ENCODE results near the gene GPR55. TPM values are rescaled to one million over a fixed set of nuclear protein-coding genes. Genes with fewer than 3 reads are reported as not detected.
A peak's percentile ranks its signal among the peaks of the same experiment; 100 is the strongest.

GPR55 gene
- total RNA-seq, 1 donor from 2014 or later, result not detected

DNA sequence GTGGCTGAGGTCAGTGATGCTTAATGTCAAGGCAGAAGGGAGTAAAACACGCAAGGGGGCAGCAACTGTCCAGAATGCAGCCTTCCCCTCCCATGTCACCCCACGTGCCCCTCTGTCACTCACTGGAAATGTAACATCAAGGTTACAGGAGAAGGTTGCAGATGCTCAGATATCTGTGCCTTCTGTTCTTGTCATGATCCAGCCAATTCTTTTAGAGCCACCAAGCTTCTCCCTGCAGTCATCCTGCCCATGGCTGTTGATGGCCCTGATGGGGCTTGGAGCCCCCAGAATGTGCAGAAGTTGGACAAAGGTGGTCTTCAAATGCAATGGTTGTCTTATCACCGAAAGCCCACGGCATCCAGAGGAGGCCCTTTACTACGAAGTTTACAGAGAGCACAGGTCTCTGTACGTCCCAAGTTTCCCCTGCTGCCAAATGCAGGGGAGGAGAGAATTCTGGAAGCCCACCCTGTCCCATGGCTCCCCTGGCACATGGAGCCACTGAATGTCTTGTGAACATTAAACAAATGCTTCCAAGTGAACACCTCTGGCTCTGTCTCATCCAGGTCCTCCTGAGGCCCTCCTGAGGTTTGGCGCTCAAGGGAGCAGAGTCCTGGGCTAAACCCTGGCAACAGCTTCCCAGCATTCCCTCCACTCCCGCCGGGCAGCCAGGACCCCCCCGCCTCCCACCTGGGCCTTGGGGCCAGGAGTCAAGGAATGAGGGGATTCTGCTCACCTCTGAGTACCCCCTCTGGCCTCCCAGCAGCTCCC is 4.5 kb upstream of the GPR55 start:
- peaks cover 5% of the 10 kb centered on the region for H3K27me3 Mint-ChIP-seq
- no peak overlapping the region for H3K27ac Mint-ChIP-seq
- TF ChIP-seq, protein P1, sequence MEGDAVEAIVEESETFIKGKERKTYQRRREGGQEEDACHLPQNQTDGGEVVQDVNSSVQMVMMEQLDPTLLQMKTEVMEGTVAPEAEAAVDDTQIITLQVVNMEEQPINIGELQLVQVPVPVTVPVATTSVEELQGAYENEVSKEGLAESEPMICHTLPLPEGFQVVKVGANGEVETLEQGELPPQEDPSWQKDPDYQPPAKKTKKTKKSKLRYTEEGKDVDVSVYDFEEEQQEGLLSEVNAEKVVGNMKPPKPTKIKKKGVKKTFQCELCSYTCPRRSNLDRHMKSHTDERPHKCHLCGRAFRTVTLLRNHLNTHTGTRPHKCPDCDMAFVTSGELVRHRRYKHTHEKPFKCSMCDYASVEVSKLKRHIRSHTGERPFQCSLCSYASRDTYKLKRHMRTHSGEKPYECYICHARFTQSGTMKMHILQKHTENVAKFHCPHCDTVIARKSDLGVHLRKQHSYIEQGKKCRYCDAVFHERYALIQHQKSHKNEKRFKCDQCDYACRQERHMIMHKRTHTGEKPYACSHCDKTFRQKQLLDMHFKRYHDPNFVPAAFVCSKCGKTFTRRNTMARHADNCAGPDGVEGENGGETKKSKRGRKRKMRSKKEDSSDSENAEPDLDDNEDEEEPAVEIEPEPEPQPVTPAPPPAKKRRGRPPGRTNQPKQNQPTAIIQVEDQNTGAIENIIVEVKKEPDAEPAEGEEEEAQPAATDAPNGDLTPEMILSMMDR (conservative IDR thresholded peaks at IDR 0.05), result no peak
- H3K4me1 Mint-ChIP-seq (ENCODE audit: unreplicated experiment), result peaks cover 11% of the 10 kb centered on the region
- H3K4me3 Mint-ChIP-seq, result no peak overlapping the region
- no peaks in the 10 kb centered on the region for H3K36me3 Mint-ChIP-seq
- no peaks in the 10 kb centered on the region for H3K9me3 Mint-ChIP-seq
- peak; percentile 60 for DNase-seq (ENCODE audit: extremely low spot score, unreplicated experiment)

DNA sequence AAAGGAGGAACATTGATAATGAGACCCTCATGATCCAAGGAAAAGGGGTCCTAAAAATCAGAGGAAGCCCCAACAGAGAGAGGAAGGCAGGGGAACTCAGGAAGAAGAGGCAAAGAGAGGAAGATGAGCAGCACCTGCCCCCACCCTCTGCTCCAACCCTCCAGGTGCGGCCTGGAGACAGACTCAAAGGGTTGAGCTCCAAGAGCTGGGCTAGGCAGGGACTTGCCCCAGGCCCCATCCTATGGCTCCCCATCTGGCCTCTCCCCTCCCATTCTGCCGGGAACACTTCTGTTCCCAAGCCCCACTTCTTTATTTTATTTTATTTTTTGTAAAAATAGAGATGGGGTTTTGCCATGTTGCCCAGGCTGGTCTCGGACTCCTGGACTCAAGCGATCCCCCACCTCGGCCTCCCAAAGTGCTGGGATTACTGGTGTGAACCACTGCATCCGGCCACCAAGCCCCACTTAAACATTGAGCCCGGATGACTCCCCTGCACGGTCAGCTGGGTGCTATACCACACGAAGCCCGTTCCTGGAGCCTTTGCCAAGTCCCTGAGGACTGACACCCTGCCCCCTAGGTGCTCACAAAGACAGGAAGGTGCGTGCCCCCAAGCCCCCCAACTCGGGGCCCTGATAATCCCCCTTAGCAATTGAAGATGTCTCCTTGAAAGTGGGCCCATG is 3.8 kb upstream of the GPR55 start:
- H3K9me3 Mint-ChIP-seq, result no peaks in the 10 kb centered on the region
- H3K27ac Mint-ChIP-seq, result no peak overlapping the region
- peaks cover 5% of the 10 kb centered on the region for H3K27me3 Mint-ChIP-seq
- no peaks in the 10 kb centered on the region for H3K36me3 Mint-ChIP-seq
- no peak overlapping the region for H3K4me3 Mint-ChIP-seq
- H3K4me1 Mint-ChIP-seq (ENCODE audit: unreplicated experiment), result peaks cover 11% of the 10 kb centered on the region
- DNase-seq (ENCODE audit: extremely low spot score, unreplicated experiment), result no peak
- TF ChIP-seq, protein P1 (conservative IDR thresholded peaks at IDR 0.05), result no peak

DNA sequence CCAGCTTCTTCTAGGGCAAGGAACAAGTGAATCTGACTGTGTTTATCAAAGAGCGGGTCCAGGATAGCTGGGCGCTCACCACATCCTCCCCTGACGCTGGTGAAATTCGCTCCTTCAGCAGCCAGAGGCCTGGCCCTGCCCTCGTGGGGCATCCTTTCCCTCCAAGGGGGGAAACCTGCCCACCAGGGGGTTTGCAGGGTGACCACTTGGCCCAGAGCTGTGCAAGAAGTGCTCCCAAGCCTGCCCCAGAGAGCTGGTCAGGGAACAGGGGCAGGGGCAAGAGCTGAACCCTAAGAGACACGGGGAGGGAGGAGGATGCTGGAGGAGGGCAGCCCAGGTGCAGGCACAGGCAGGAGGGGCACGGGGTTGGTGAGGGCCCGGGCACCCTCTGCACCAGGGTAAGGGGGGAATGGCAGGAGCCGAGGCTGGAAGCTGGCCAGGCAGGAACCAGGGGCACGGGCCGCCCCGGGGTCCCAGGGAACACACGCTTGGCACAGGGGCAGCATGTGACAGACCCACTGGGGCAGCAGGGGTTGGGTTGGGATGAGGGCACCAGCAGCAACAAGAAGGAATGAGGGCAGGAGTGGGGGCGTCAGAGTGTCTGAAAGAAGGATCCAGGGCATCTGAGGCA is 2.8 kb upstream of the GPR55 start:
- no peak overlapping the region for H3K27ac Mint-ChIP-seq
- TF ChIP-seq, protein P1 (conservative IDR thresholded peaks at IDR 0.05), result no peak
- H3K4me3 Mint-ChIP-seq, result no peak overlapping the region
- H3K4me1 Mint-ChIP-seq (ENCODE audit: unreplicated experiment), result peaks cover 10% of the 10 kb centered on the region
- DNase-seq (ENCODE audit: extremely low spot score, unreplicated experiment), result no peak
- peaks cover 5% of the 10 kb centered on the region for H3K27me3 Mint-ChIP-seq
- no peaks in the 10 kb centered on the region for H3K9me3 Mint-ChIP-seq
- no peaks in the 10 kb centered on the region for H3K36me3 Mint-ChIP-seq

DNA sequence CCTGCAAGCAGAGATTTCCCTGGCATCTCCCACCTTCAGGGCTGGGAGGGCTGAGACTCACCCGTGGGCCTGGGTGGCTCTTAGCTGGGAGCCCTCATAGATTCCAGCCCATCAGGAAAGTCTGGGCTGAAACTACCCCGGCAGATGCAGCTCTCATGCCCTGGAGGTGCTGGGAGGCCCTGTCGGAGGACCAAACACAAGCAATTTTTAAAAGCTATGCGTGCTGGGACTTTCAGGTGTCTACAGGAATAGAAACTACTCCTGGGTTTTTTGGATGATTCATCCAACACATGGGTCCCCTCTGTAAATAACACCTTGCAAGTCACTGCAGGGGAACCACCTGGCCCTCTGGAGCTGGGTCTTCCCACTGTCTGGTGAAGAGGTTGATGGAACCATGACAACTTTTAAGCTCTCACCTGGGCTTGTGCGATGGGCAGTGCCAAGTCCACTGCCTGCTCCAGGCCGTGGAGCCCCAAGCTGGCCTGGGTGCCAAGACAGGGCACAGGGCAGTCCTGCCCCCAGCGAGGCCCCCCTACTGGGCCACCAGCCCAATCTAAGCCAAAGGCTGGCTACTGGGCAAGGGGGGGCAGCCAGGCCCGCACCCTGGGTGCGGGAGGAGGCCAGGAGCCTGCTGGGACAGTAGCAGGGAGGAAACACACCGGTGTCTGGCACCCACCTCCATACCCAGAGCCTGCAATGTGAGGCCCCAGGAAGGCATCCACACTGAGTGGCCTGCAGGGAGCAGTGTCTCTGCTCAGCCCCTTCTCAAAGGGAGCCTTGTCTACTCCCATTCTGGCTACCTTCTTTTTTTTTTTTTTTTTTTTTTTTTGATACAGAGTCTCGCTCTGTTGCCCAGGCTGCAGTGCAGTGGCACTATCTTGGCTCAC is 1.1 kb upstream of the GPR55 start:
- no peaks in the 10 kb centered on the region for H3K4me1 Mint-ChIP-seq (ENCODE audit: unreplicated experiment)
- H3K4me3 Mint-ChIP-seq, result no peak overlapping the region
- H3K27ac Mint-ChIP-seq, result no peak overlapping the region
- H3K27me3 Mint-ChIP-seq, result peaks cover 4% of the 10 kb centered on the region
- TF ChIP-seq, protein P1 (conservative IDR thresholded peaks at IDR 0.05), result peak; percentile 29
- DNase-seq (ENCODE audit: extremely low spot score, unreplicated experiment), result no peak
- H3K9me3 Mint-ChIP-seq, result no peaks in the 10 kb centered on the region
- no peaks in the 10 kb centered on the region for H3K36me3 Mint-ChIP-seq

DNA sequence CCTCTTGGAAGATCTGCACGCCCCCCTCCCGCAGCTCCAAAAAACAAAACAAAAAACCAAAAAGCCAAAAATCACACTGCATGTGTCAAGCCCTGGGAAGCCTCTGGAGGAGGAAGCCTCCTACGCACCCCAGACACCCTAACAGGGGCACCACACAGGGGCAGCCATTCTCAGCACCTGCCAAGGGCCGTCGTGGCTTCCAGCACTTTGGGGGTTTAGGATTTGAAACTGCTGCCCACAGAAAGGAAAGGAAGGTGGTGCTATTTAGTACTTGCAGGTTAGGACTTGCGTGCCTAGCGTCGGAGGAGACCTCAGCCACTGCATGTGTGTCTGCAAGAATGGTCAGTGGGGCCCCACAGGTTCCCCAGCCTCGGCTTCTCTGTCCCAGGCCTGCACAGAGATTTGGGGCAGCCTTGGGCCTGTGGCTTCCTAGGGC is 419 bp upstream of the GPR55 start:
- TF ChIP-seq, protein P1 (conservative IDR thresholded peaks at IDR 0.05), result no peak
- Mint-ChIP-seq H3K36me3 (no peaks in the 10 kb centered on the region), H3K9me3 (no peaks in the 10 kb centered on the region), H3K27me3 (peaks cover 4% of the 10 kb centered on the region), H3K27ac (no peak overlapping the region), H3K4me3 (no peak overlapping the region), H3K4me1 (ENCODE audit: unreplicated experiment) (no peaks in the 10 kb centered on the region)
- DNase-seq (ENCODE audit: extremely low spot score, unreplicated experiment), result no peak

Data from type B pancreatic cell (in vitro differentiated cells).